Type B pancreatic cell (in vitro differentiated cells): ENCODE results near the gene KLF16. TPM values are rescaled to one million over a fixed set of nuclear protein-coding genes. Genes with fewer than 3 reads are reported as not detected.
A peak's percentile ranks its signal among the peaks of the same experiment; 100 is the strongest.

Source experiments
- DNase-seq: peaks from one replicate; pipeline ENCODE4 v3.0.0; 2021; ENCODE audit warnings: mixed read lengths; ENCODE audit not compliant: unreplicated experiment; ENCODE audit errors: extremely low spot score
- H3K27ac Mint-ChIP-seq: 2 replicates; pipeline ENCODE4 v1.8.0; 2021; ENCODE audit warnings: mild to moderate bottlenecking, mixed read lengths
- H3K27me3 Mint-ChIP-seq: 2 replicates; pipeline ENCODE4 v1.8.0; 2021; ENCODE audit warnings: mixed read lengths
- H3K36me3 Mint-ChIP-seq: 2 replicates; pipeline ENCODE4 v1.8.0; 2021; ENCODE audit warnings: mixed read lengths
- H3K4me1 Mint-ChIP-seq: one replicate; pipeline ENCODE4 v1.8.0; 2021; ENCODE audit warnings: mixed read lengths; ENCODE audit not compliant: unreplicated experiment
- H3K4me3 Mint-ChIP-seq: 2 replicates; pipeline ENCODE4 v1.8.0; 2021; ENCODE audit warnings: mild to moderate bottlenecking, mixed read lengths
- H3K9me3 Mint-ChIP-seq: 2 replicates; pipeline ENCODE4 v1.8.0; 2021; ENCODE audit warnings: mixed read lengths
- CTCF ChIP-seq: fragments of 200-600 bp; sonication (generic); conservative IDR thresholded peaks from 2 replicates; pipeline ENCODE4 v1.5.0; 2021; ENCODE audit warnings: antibody characterized with exemption, mild to moderate bottlenecking
- total RNA-seq: library from RNA; stranded (reverse); gene quantifications from 2 replicates; pipeline ENCODE4 v1.2.1, GENCODE V29; 2021; ENCODE audit warnings: low replicate concordance

The KLF16 gene
- total RNA-seq, 1 donor from 2014 or later = 17.9 TPM

- no peak for DNase-seq
- Mint-ChIP-seq H3K36me3 (no peaks in the 10 kb centered on the region), H3K27me3 (no peaks in the 10 kb centered on the region), H3K4me3 (no peak overlapping the region), H3K27ac (no peak overlapping the region), H3K9me3 (no peaks in the 10 kb centered on the region), H3K4me1 (peaks cover 3% of the 10 kb centered on the region)
- no peak for TF ChIP-seq CTCF
These were observed 5.6 kb upstream of the KLF16 start for GRCh38 chr19:1868971-1869370.

GRCh38 chr19:1867349-1867724, 4.0 kb upstream of the KLF16 start:
- DNase-seq = no peak
- TF ChIP-seq CTCF = no peak
- Mint-ChIP-seq H3K4me3 (peak overlapping the region; percentile 39), H3K9me3 (no peaks in the 10 kb centered on the region), H3K27ac (no peak overlapping the region), H3K27me3 (peaks cover 2% of the 10 kb centered on the region), H3K4me1 (no peaks in the 10 kb centered on the region), H3K36me3 (no peaks in the 10 kb centered on the region)

GRCh38 chr19:1866693-1867348, 3.4 kb upstream of the KLF16 start:
- no peak for TF ChIP-seq CTCF
- no peaks in the 10 kb centered on the region for H3K36me3 Mint-ChIP-seq
- H3K4me1 Mint-ChIP-seq = peaks cover under 1% of the 10 kb centered on the region
- H3K4me3 Mint-ChIP-seq = no peak overlapping the region
- DNase-seq = no peak
- H3K9me3 Mint-ChIP-seq = no peaks in the 10 kb centered on the region
- H3K27ac Mint-ChIP-seq = no peak overlapping the region
- peaks cover 7% of the 10 kb centered on the region for H3K27me3 Mint-ChIP-seq

- no peak for TF ChIP-seq CTCF
- no peak for DNase-seq
- Mint-ChIP-seq H3K27ac (no peak overlapping the region), H3K4me3 (peak overlapping the region; percentile 79), H3K4me1 (peaks cover 7% of the 10 kb centered on the region), H3K36me3 (no peaks in the 10 kb centered on the region), H3K9me3 (no peaks in the 10 kb centered on the region), H3K27me3 (peaks cover 15% of the 10 kb centered on the region)
These were observed 2.0 kb upstream of the KLF16 start for GRCh38 chr19:1865172-1866010.

GRCh38 chr19:1864480-1865171, 1.2 kb upstream of the KLF16 start:
- Mint-ChIP-seq H3K4me1 (peaks cover 7% of the 10 kb centered on the region), H3K9me3 (no peaks in the 10 kb centered on the region), H3K27me3 (peaks cover 15% of the 10 kb centered on the region), H3K4me3 (peak overlapping the region; percentile 79), H3K27ac (no peak overlapping the region), H3K36me3 (no peaks in the 10 kb centered on the region)
- no peak for DNase-seq
- TF ChIP-seq CTCF = peak; percentile 88
